Vagina (tissue), 2 donors: Measurements from ENCODE around the gene SCAF11. TPM values are rescaled to one million over a fixed set of nuclear protein-coding genes. Genes with fewer than 3 reads are reported as not detected.

Experiments used
- DNase-seq, 2 donors: peaks; one replicate each; pipeline ENCODE4 v3.0.0-alpha.2; 2017; ENCODE audit errors: extremely low spot score in 2 of 2
- H3K27ac ChIP-seq: fragments of 200-600 bp; sonication (generic); one replicate; pipeline ENCODE4 v1.5.1; 2019
- H3K27me3 ChIP-seq: fragments of 200-600 bp; sonication (generic); one replicate; pipeline ENCODE4 v1.5.1; 2019
- H3K36me3 ChIP-seq, 2 donors: fragments of 200-600 bp; sonication (generic); one replicate each; pipeline ENCODE4 v1.5.1; 2017 to 2019
- H3K4me1 ChIP-seq: fragments of 200-600 bp; sonication (generic); one replicate; pipeline ENCODE4 v1.5.1; 2019
- H3K4me3 ChIP-seq, 2 donors: fragments of 200-600 bp; sonication (generic); 1 replicate in 1 of 2; 2 replicates in 1 of 2; pipeline ENCODE4 v1.5.1; 2016 to 2019
- H3K9me3 ChIP-seq: fragments of 200-600 bp; sonication (generic); one replicate; pipeline ENCODE4 v1.5.1; 2019
- POLR2A ChIP-seq, 2 donors: fragments of 450-650 bp; IDR thresholded peaks; one replicate each; pipeline ENCODE4 v1.6.1; 2017; ENCODE audit warnings: antibody characterized with exemption in 2 of 2, mild to moderate bottlenecking in 2 of 2, moderate library complexity in 2 of 2
- POLR2AphosphoS5 ChIP-seq, 2 donors: sonication (generic); formaldehyde crosslinking; IDR thresholded peaks; one replicate each; pipeline ENCODE4 v1.9.0; 2017; ENCODE audit warnings: antibody characterized with exemption in 2 of 2, mild to moderate bottlenecking in 2 of 2, low read depth in 1 of 2; ENCODE audit not compliant: insufficient read depth in 1 of 2
- intact Hi-C: fragments of 100-400 bp; cut with DNase I; formaldehyde crosslinking; loops from one replicate; pipeline ENCODE4 v1.15.1; 2023
- total RNA-seq: library from RNA; depleted of rRNA; stranded (reverse); fragments of >200 nt; gene quantifications from one replicate; pipeline ENCODE4 v1.2.3, GENCODE V29; 2016
- TF ChIP-seq, protein P1 (sequence below), 3 experiments: fragments of 450-650 bp in 2 of 3; fragments of 200-600 bp in 1 of 3; sonication (generic) in 1 of 3; IDR thresholded peaks; one replicate each; pipeline ENCODE4 v1.5.1; 2017 to 2019; ENCODE audit warnings: antibody characterized with exemption in 3 of 3, mild to moderate bottlenecking in 2 of 3, moderate library complexity in 2 of 3

The SCAF11 gene
- total RNA-seq, 1 donor from 2014 or later = 104 TPM

GRCh38 chr12:45930369-45930768 is 60.0 kb downstream of the SCAF11 start:
- Histone ChIP-seq H3K9me3 (no peaks in the 10 kb centered on the region), H3K27ac (no peak overlapping the region), H3K4me3 (no peak overlapping the region), H3K27me3 (no peaks in the 10 kb centered on the region), H3K4me1 (no peaks in the 10 kb centered on the region), H3K36me3 (peaks cover 0 to 46% of the 10 kb centered on the region in 2 donors)
- no peak for DNase-seq
- TF ChIP-seq POLR2A (IDR thresholded peaks at IDR 0.05) (no peak), POLR2AphosphoS5 (IDR thresholded peaks at IDR 0.05; ENCODE audit: insufficient read depth in 1 of 2, low read depth in 1 of 2) (no peak)
- TF ChIP-seq, protein P1, sequence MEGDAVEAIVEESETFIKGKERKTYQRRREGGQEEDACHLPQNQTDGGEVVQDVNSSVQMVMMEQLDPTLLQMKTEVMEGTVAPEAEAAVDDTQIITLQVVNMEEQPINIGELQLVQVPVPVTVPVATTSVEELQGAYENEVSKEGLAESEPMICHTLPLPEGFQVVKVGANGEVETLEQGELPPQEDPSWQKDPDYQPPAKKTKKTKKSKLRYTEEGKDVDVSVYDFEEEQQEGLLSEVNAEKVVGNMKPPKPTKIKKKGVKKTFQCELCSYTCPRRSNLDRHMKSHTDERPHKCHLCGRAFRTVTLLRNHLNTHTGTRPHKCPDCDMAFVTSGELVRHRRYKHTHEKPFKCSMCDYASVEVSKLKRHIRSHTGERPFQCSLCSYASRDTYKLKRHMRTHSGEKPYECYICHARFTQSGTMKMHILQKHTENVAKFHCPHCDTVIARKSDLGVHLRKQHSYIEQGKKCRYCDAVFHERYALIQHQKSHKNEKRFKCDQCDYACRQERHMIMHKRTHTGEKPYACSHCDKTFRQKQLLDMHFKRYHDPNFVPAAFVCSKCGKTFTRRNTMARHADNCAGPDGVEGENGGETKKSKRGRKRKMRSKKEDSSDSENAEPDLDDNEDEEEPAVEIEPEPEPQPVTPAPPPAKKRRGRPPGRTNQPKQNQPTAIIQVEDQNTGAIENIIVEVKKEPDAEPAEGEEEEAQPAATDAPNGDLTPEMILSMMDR (IDR thresholded peaks at IDR 0.05) = no peak
- intact Hi-C loops = no loop called here

- intact Hi-C loops = no loop called here
- Histone ChIP-seq H3K27me3 (no peaks in the 10 kb centered on the region), H3K36me3 (peaks cover 0 to 67% of the 10 kb centered on the region in 2 donors), H3K9me3 (no peaks in the 10 kb centered on the region), H3K4me3 (no peak overlapping the region), H3K4me1 (no peaks in the 10 kb centered on the region), H3K27ac (no peak overlapping the region)
- no peak for DNase-seq
- TF ChIP-seq POLR2A (IDR thresholded peaks at IDR 0.05) (no peak), POLR2AphosphoS5 (IDR thresholded peaks at IDR 0.05; ENCODE audit: insufficient read depth in 1 of 2, low read depth in 1 of 2) (no peak)
- TF ChIP-seq, protein P1 (IDR thresholded peaks at IDR 0.05) = no peak
These were observed 62.1 kb downstream of the SCAF11 start for GRCh38 chr12:45928309-45928708.

GRCh38 chr12:45918818-45919217 is 71.6 kb downstream of the SCAF11 start:
- Histone ChIP-seq H3K4me1 (no peaks in the 10 kb centered on the region), H3K36me3 (peaks cover 0 to 35% of the 10 kb centered on the region in 2 donors), H3K27me3 (no peaks in the 10 kb centered on the region), H3K9me3 (no peaks in the 10 kb centered on the region), H3K27ac (no peak overlapping the region), H3K4me3 (no peak overlapping the region)
- TF ChIP-seq, protein P1 (IDR thresholded peaks at IDR 0.05) = no peak
- TF ChIP-seq POLR2AphosphoS5 (IDR thresholded peaks at IDR 0.05; ENCODE audit: insufficient read depth in 1 of 2, low read depth in 1 of 2) = no peak
- TF ChIP-seq POLR2A (IDR thresholded peaks at IDR 0.05) = no peak
- intact Hi-C loops = no loop called here
- no peak for DNase-seq

DNA sequence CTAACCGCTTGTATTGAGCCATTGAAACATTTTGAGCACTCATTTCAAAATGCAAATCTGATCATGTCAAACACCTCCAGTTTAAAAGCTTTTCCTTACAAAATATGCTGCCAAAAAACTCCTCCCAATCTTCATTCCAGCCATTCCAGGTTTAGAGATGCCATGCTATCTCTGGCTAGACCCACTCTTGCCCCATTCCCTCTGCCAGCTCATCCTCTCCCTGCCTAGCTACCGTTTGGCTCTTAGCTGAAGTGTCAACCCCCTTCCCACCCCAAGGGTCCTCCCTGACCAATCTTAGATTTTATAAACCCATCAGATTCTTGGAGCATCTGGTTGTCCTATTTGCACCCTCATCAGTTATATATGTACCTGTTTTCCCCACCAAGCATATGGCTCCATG is 75.0 kb downstream of the SCAF11 start:
- Histone ChIP-seq H3K27ac (no peak overlapping the region), H3K4me3 (no peak overlapping the region), H3K4me1 (no peaks in the 10 kb centered on the region), H3K27me3 (no peaks in the 10 kb centered on the region), H3K36me3 (peaks cover 0 to 13% of the 10 kb centered on the region in 2 donors), H3K9me3 (no peaks in the 10 kb centered on the region)
- no peak for DNase-seq
- TF ChIP-seq, protein P1 (IDR thresholded peaks at IDR 0.05) = no peak
- TF ChIP-seq POLR2AphosphoS5 (IDR thresholded peaks at IDR 0.05; ENCODE audit: insufficient read depth in 1 of 2, low read depth in 1 of 2) (no peak), POLR2A (IDR thresholded peaks at IDR 0.05) (no peak)
- intact Hi-C loops = no loop called here

- H3K27me3 ChIP-seq = no peaks in the 10 kb centered on the region
- no peaks in the 10 kb centered on the region for H3K9me3 ChIP-seq
- no peak overlapping the region for H3K27ac ChIP-seq
- no peaks in the 10 kb centered on the region for H3K4me1 ChIP-seq
- TF ChIP-seq POLR2A (IDR thresholded peaks at IDR 0.05) (no peak), POLR2AphosphoS5 (IDR thresholded peaks at IDR 0.05; ENCODE audit: insufficient read depth in 1 of 2, low read depth in 1 of 2) (no peak)
- TF ChIP-seq, protein P1 (IDR thresholded peaks at IDR 0.05) = no peak
- H3K4me3 ChIP-seq = no peak overlapping the region
- intact Hi-C loops = no loop called here
- no peak for DNase-seq
- peaks cover 0 to 12% of the 10 kb centered on the region in 2 donors for H3K36me3 ChIP-seq
These were observed 76.3 kb downstream of the SCAF11 start for GRCh38 chr12:45914090-45914489.
